ENCODE data around the gene TBCC.

DNA sequence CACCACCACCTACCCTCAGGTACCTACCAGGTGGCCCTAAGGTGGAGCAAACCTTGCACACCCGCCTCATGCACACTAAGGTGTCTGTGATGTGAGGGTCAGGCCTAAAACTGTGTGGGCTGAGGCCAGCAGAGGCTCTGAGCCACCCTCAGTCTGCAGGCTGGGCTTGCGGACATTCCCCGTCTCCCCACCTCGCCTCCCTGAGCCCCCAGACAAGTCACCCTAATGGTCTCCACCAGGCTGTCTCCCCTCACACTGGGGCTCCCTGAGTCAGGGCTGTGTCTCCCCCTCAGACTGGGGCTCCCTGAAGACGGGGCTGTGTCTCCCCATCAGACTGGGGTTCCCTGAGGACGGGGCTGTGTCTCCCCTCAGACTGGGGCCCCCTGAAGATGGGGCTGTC lies 36.0 kb downstream of the TBCC start:
- TF ChIP-seq, protein P1, sequence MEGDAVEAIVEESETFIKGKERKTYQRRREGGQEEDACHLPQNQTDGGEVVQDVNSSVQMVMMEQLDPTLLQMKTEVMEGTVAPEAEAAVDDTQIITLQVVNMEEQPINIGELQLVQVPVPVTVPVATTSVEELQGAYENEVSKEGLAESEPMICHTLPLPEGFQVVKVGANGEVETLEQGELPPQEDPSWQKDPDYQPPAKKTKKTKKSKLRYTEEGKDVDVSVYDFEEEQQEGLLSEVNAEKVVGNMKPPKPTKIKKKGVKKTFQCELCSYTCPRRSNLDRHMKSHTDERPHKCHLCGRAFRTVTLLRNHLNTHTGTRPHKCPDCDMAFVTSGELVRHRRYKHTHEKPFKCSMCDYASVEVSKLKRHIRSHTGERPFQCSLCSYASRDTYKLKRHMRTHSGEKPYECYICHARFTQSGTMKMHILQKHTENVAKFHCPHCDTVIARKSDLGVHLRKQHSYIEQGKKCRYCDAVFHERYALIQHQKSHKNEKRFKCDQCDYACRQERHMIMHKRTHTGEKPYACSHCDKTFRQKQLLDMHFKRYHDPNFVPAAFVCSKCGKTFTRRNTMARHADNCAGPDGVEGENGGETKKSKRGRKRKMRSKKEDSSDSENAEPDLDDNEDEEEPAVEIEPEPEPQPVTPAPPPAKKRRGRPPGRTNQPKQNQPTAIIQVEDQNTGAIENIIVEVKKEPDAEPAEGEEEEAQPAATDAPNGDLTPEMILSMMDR (IDR thresholded peaks at IDR 0.05) = no peak
- TF ChIP-seq POLR2A (IDR thresholded peaks at IDR 0.05) (no peak), POLR2AphosphoS5 (IDR thresholded peaks at IDR 0.05) (no peak), EP300 (IDR thresholded peaks at IDR 0.05; ENCODE audit: low read depth) (no peak)
